K562 (cell line): ENCODE results near the gene PSMD1. TPM values are rescaled to one million over a fixed set of nuclear protein-coding genes. Genes with fewer than 3 reads are reported as not detected.

Source experiments
- ATAC-seq: fragments of 200-7000 bp; cut with Tn5 transposase; 3 replicates; pipeline ENCODE4 v1.9.1; 2020; ENCODE audit warnings: moderate library complexity
- BruUV-seq: library from RNA; stranded (reverse); fragments of 400-500 nt; replicated peaks from 2 replicates; lab custom pipeline; 2021; lab: Mats Ljungman, UMichigan
- CTCF ChIA-PET: fragments of 300-600 bp; formaldehyde crosslinking; extraction: SDS; loops from one replicate; lab custom pipeline; 2021; ENCODE audit warnings: low intra/inter-chr PET ratio; lab: Yijun Ruan, JAX
- POLR2A ChIA-PET: fragments of 300-600, 350-650 bp; sonication (Branson Sonifier 250); formaldehyde crosslinking; extraction: SDS; loops from one replicate; lab custom pipeline; 2021; ENCODE audit warnings: antibody characterized with exemption, inconsistent platforms; lab: Yijun Ruan, JAX
- DNase-seq, 4 experiments: peaks; one replicate each; pipeline versions ENCODE4 v3.0.0 to v3.0.0-alpha.2; 2011 to 2018; ENCODE audit warnings: low spot score in 3 of 4, mixed read lengths in 3 of 4; ENCODE audit errors: extremely low read depth in 1 of 4
- FAIRE-seq: peaks from 2 replicates; lab custom pipeline; 2011; peaks lifted over from hg19 to GRCh38; lab: Jason Lieb, UNC
- H2AFZ ChIP-seq: 2 replicates; pipeline ENCODE4 v1.6.0; 2011; ENCODE audit warnings: low read depth, low read length, control low read depth, inconsistent platforms
- H3K27ac ChIP-seq: fragments of 200-600 bp; 3 replicates; pipeline ENCODE4 v1.8.0; 2011; ENCODE audit warnings: low read depth, mild to moderate bottlenecking, control low read depth, inconsistent platforms, low read length, moderate library complexity, mixed read lengths; ENCODE audit errors: extremely low read depth
- H3K27me3 ChIP-seq, 2 experiments: fragments of 300-600 bp in 1 of 2; 2 replicates in 1 of 2; 3 replicates in 1 of 2; pipeline versions ENCODE4 v1.6.0 to v1.8.0; 2011; ENCODE audit warnings: inconsistent platforms in 2 of 2, low read length in 2 of 2, mild to moderate bottlenecking in 1 of 2, mixed read lengths in 1 of 2, moderate library complexity in 1 of 2; ENCODE audit not compliant: control insufficient read depth in 2 of 2, insufficient read depth in 2 of 2
- H3K36me3 ChIP-seq: fragments of 300-600 bp; 3 replicates; pipeline ENCODE4 v1.8.0; 2011; ENCODE audit warnings: mild to moderate bottlenecking, low read length, inconsistent platforms; ENCODE audit not compliant: control insufficient read depth, insufficient read depth
- H3K4me1 ChIP-seq, 2 experiments: fragments of 200-600 bp in 1 of 2; replicated peaks in 1 of 2; 2 replicates in 1 of 2; 3 replicates in 1 of 2; pipeline versions ENCODE4 v1.5.1 to v1.8.0; 2011; ENCODE audit warnings: inconsistent platforms in 2 of 2, low read length in 2 of 2, mild to moderate bottlenecking in 1 of 2, mixed read lengths in 1 of 2, moderate library complexity in 1 of 2; ENCODE audit not compliant: control insufficient read depth in 2 of 2, insufficient read depth in 2 of 2
- H3K4me2 ChIP-seq: 2 replicates; pipeline ENCODE4 v1.6.1; 2011; ENCODE audit warnings: low read length, control low read depth, inconsistent platforms, mixed read lengths; ENCODE audit not compliant: insufficient read depth
- H3K4me3 ChIP-seq: fragments of 200-600 bp; sonication (generic), shearing (Covaris generic); 2 replicates; pipeline ENCODE4 v1.5.1; 2016; ENCODE audit warnings: control low read depth, inconsistent platforms
- H3K79me2 ChIP-seq: fragments of 200-600 bp; 3 replicates; pipeline ENCODE4 v1.8.0; 2011; ENCODE audit warnings: low read length, inconsistent platforms; ENCODE audit not compliant: control insufficient read depth, insufficient read depth
- H3K9ac ChIP-seq, 2 experiments: 2 replicates each; pipeline versions ENCODE4 v1.6.0 to v1.6.1; 2011; ENCODE audit warnings: low read depth in 2 of 2, low read length in 2 of 2, control low read depth in 1 of 2, inconsistent platforms in 1 of 2, mild to moderate bottlenecking in 1 of 2, mixed read lengths in 1 of 2; ENCODE audit not compliant: insufficient read depth in 1 of 2
- H3K9me1 ChIP-seq: one replicate; pipeline ENCODE4 v1.6.0; 2011; ENCODE audit warnings: inconsistent platforms, mild to moderate bottlenecking, low read length, moderate library complexity; ENCODE audit not compliant: control insufficient read depth, insufficient read depth
- H3K9me3 ChIP-seq: replicated peaks from 2 replicates; pipeline ENCODE4 v1.5.1; 2011; ENCODE audit warnings: low read depth, low read length, inconsistent platforms; ENCODE audit not compliant: control insufficient read depth, insufficient read depth
- H4K20me1 ChIP-seq: replicated peaks from 2 replicates; pipeline ENCODE4 v1.6.1; 2011; ENCODE audit warnings: low read length, inconsistent platforms, mixed read lengths; ENCODE audit not compliant: control insufficient read depth, insufficient read depth
- IRF2 ChIP-seq: sonication (generic); formaldehyde crosslinking; IDR thresholded peaks from 2 replicates; pipeline ENCODE4 v1.8.1; 2022; ENCODE audit warnings: mild to moderate bottlenecking, missing genetic modification reagents
- NCOA1 ChIP-seq: fragments of 450-650 bp; IDR thresholded peaks from 2 replicates; pipeline ENCODE4 v1.6.1; 2016; ENCODE audit warnings: low read depth
- SRSF7 ChIP-seq: fragments of 200-400 bp; formaldehyde crosslinking; optimal IDR thresholded peaks from 2 replicates; pipeline ENCODE3; 2017; ENCODE audit warnings: mild to moderate bottlenecking, low read depth, low read length
- TBP ChIP-seq: optimal IDR thresholded peaks from 2 replicates; pipeline ENCODE3; 2011; ENCODE audit warnings: low read depth, low read length, improper control_type of control experiment
- ZKSCAN8 ChIP-seq: fragments of 200-800 bp; sonication (Bioruptor generic); IDR thresholded peaks from 2 replicates; pipeline ENCODE4 v1.6.1; 2016; ENCODE audit warnings: missing genetic modification characterization, missing compliant biosample characterization
- ZNF707 ChIP-seq: fragments of 250-450 bp; sonication (Bioruptor Pico); conservative IDR thresholded peaks from 2 replicates; pipeline ENCODE4 v1.8.0; 2022; ENCODE audit warnings: inconsistent platforms, mild to moderate bottlenecking, moderate library complexity
- WGBS: fragments of 100-300 bp; shearing (Covaris generic); methylation state at CpG from one replicate; pipeline ENCODE4 v1.1.6; 2016; ENCODE audit warnings: low coverage, mixed read lengths; ENCODE audit not compliant: insufficient coverage; ENCODE audit errors: missing lambda C conversion rate; 5-methylcytosine and 5-hydroxymethylcytosine counted together
- in situ Hi-C: fragments of 300-500 bp; cut with MboI; formaldehyde crosslinking; loops from 4 replicates; pipeline ENCODE4 v1.15.0; 2018; ENCODE audit warnings: inconsistent platforms, mixed read lengths
- intact Hi-C: fragments of 100-400 bp; cut with micrococcal nuclease; formaldehyde crosslinking; loops from 2 replicates; pipeline ENCODE4 v1.14.2; 2022
- polyA plus RNA-seq, 8 experiments: library from polyadenylated mRNA; depleted of rRNA in 4 of 8; stranded (reverse) in 5 of 8; unstranded in 3 of 8; fragments of >200 nt; fragmentation: Nextera tagmentation in 2 of 8; fragmentation: Illumina TruSeq in 1 of 8; extraction: Ambion mirVana in 2 of 8; extraction: Trizol in 1 of 8; gene quantifications; 2 replicates each; pipeline versions ENCODE4 v1.2.1 to v1.2.3, GENCODE V29; 2011 to 2014; ENCODE audit warnings: inconsistent platforms in 1 of 8, missing spikeins in 1 of 8
- total RNA-seq, 7 experiments: library from RNA; depleted of rRNA in 6 of 7; stranded (reverse); fragments of >200 nt in 6 of 7; fragmentation: Illumina TruSeq in 2 of 7; extraction: Trizol in 2 of 7; gene quantifications; 2 replicates each; pipeline versions ENCODE4 v1.2.1 to v1.2.3, GENCODE V29; 2011 to 2021; ENCODE audit warnings: low replicate concordance in 1 of 7

The PSMD1 gene
- total and polyA plus RNA-seq, 9 of the 15 experiments (the other 6 are each of a cell fraction or from before 2014, with no cell fraction given): 100 to 257 (median 147) TPM

- H3K36me3 ChIP-seq: peaks cover 89% of the 10 kb centered on the region
- no peaks in the 10 kb centered on the region for H4K20me1 ChIP-seq
- H2AFZ ChIP-seq: no peak overlapping the region
- ChIA-PET POLR2A (no interaction called here), CTCF (no interaction called here)
- H3K9me1 ChIP-seq: no peaks in the 10 kb centered on the region
- in situ Hi-C loops (no loop called here), intact Hi-C loops (no loop called here)
- no peak overlapping the region for H3K4me2 ChIP-seq
- no peaks in the 10 kb centered on the region for H3K4me1 ChIP-seq
- 79% methylated on average over 1 of the region's 1 CpG for WGBS
- H3K79me2 ChIP-seq: no peaks in the 10 kb centered on the region
- no peak overlapping the region for H3K27ac ChIP-seq
- H3K4me3 ChIP-seq: no peak overlapping the region
- TF ChIP-seq NCOA1 (no peak), IRF2 (no peak)
- no peak for FAIRE-seq
- BruUV-seq: no TSS peak
- no peaks in the 10 kb centered on the region for H3K27me3 ChIP-seq
- ATAC-seq: no peak
- no peak overlapping the region for H3K9ac ChIP-seq
- no peak for DNase-seq
- no peaks in the 10 kb centered on the region for H3K9me3 ChIP-seq
Observed at GRCh38 chr2:231170055-231170454, 113.4 kb downstream of the PSMD1 start.

GRCh38 chr2:231172025-231172424 lies 115.4 kb downstream of the PSMD1 start:
- Histone ChIP-seq H3K4me3 (no peak overlapping the region), H3K27me3 (no peaks in the 10 kb centered on the region), H3K4me1 (no peaks in the 10 kb centered on the region), H3K9ac (no peak overlapping the region), H3K4me2 (no peak overlapping the region), H3K9me3 (no peaks in the 10 kb centered on the region), H3K27ac (no peak overlapping the region), H3K9me1 (no peaks in the 10 kb centered on the region), H3K36me3 (peaks cover 70% of the 10 kb centered on the region), H2AFZ (no peak overlapping the region), H4K20me1 (no peaks in the 10 kb centered on the region), H3K79me2 (no peaks in the 10 kb centered on the region)
- WGBS: 96% methylated on average over 3 of the region's 3 CpGs
- no peak for TF ChIP-seq SRSF7
- TF ChIP-seq ZNF707 (CRISPR knock-in tag): no peak
- TF ChIP-seq TBP: no peak
- TF ChIP-seq ZKSCAN8: no peak
- no TSS peak for BruUV-seq
- POLR2A ChIA-PET: no interaction called here
- ATAC-seq (no peak), FAIRE-seq (no peak), DNase-seq (no peak)
- in situ Hi-C loops: no loop called here
- CTCF ChIA-PET: no interaction called here
- intact Hi-C loops: no loop called here
